Measurements from ENCODE around the gene LTO1. TPM values are rescaled to one million over a fixed set of nuclear protein-coding genes. Genes with fewer than 3 reads are reported as not detected.

Gene LTO1
- total RNA-seq, 2 donors from 2014 or later: 23.2 to 32.2 TPM

- Histone ChIP-seq H3K36me3 (ENCODE audit: control insufficient read depth, insufficient read depth, low read length) (peaks cover 5% of the 10 kb centered on the region), H3K9ac (ENCODE audit: extremely low read depth, low read length, poor library complexity, severe bottlenecking) (no peak overlapping the region), H3K4me1 (ENCODE audit: control insufficient read depth, insufficient read depth, low read length) (no peaks in the 10 kb centered on the region), H3K9me3 (ENCODE audit: control insufficient read depth, low read length) (no peaks in the 10 kb centered on the region), H3K4me3 (ENCODE audit: low read length) (no peak overlapping the region), H3K27ac (ENCODE audit: low read depth, low read length) (no peak overlapping the region), H3K27me3 (ENCODE audit: control insufficient read depth, insufficient read depth, low read length, poor library complexity, severe bottlenecking) (no peaks in the 10 kb centered on the region)
- Mint-ChIP-seq H3K27ac (no peak overlapping the region), H3K4me3 (no peak overlapping the region), H3K4me1 (no peaks in the 10 kb centered on the region), H3K9me3 (no peaks in the 10 kb centered on the region), H3K36me3 (ENCODE audit: low read depth) (peaks cover 56% of the 10 kb centered on the region), H3K27me3 (ENCODE audit: insufficient read depth) (no peaks in the 10 kb centered on the region)
- TF ChIP-seq CTCF (conservative IDR thresholded peaks at IDR 0.05): no peak
- WGBS, 2 experiments (ENCODE audit: insufficient coverage in 1 of 2, insufficient read length in 1 of 2): 94 to 95% methylated on average over 9 to 28 of the region's 28 CpGs
- DNase-seq: peak; percentile 53
Observed at GRCh38 chr11:69647761-69648497, 27.2 kb downstream of the LTO1 start.

DNA sequence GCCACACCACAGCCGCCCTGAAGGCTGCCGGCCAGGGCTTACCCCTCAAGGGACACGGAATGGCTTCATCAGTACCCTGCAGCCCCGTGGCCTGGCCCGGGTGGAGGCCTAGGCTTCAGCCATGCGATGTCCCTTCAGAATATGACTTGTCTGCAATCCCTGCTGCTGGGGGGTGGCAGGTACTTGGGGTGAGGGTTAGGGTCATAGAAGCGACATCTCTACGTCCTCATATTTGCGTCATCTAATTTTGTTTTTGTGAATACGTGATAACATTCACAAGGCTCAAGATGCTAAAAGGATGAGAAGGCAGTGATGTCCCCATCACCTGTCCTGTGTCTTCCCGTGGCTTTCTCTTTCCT lies 27.8 kb downstream of the LTO1 start:
- Histone ChIP-seq H3K4me3 (ENCODE audit: low read length) (no peak overlapping the region), H3K9me3 (ENCODE audit: control insufficient read depth, low read length) (no peaks in the 10 kb centered on the region), H3K4me1 (ENCODE audit: control insufficient read depth, insufficient read depth, low read length) (no peaks in the 10 kb centered on the region), H3K9ac (ENCODE audit: extremely low read depth, low read length, poor library complexity, severe bottlenecking) (no peak overlapping the region), H3K27me3 (ENCODE audit: control insufficient read depth, insufficient read depth, low read length, poor library complexity, severe bottlenecking) (peaks cover 3% of the 10 kb centered on the region), H3K27ac (ENCODE audit: low read depth, low read length) (peak overlapping the region; percentile 7), H3K36me3 (ENCODE audit: control insufficient read depth, insufficient read depth, low read length) (peaks cover 4% of the 10 kb centered on the region)
- WGBS, 2 experiments (ENCODE audit: insufficient coverage in 1 of 2, insufficient read length in 1 of 2): 91 to 95% methylated on average over 9 to 11 of the region's 11 CpGs
- TF ChIP-seq CTCF (conservative IDR thresholded peaks at IDR 0.05): no peak
- no peaks in the 10 kb centered on the region for H3K27me3 Mint-ChIP-seq (ENCODE audit: insufficient read depth)
- no peaks in the 10 kb centered on the region for H3K9me3 Mint-ChIP-seq
- no peaks in the 10 kb centered on the region for H3K4me1 Mint-ChIP-seq
- peak; percentile 53 for DNase-seq
- peak overlapping the region; percentile 17 for H3K27ac Mint-ChIP-seq
- peaks cover 51% of the 10 kb centered on the region for H3K36me3 Mint-ChIP-seq (ENCODE audit: low read depth)
- no peak overlapping the region for H3K4me3 Mint-ChIP-seq

DNA sequence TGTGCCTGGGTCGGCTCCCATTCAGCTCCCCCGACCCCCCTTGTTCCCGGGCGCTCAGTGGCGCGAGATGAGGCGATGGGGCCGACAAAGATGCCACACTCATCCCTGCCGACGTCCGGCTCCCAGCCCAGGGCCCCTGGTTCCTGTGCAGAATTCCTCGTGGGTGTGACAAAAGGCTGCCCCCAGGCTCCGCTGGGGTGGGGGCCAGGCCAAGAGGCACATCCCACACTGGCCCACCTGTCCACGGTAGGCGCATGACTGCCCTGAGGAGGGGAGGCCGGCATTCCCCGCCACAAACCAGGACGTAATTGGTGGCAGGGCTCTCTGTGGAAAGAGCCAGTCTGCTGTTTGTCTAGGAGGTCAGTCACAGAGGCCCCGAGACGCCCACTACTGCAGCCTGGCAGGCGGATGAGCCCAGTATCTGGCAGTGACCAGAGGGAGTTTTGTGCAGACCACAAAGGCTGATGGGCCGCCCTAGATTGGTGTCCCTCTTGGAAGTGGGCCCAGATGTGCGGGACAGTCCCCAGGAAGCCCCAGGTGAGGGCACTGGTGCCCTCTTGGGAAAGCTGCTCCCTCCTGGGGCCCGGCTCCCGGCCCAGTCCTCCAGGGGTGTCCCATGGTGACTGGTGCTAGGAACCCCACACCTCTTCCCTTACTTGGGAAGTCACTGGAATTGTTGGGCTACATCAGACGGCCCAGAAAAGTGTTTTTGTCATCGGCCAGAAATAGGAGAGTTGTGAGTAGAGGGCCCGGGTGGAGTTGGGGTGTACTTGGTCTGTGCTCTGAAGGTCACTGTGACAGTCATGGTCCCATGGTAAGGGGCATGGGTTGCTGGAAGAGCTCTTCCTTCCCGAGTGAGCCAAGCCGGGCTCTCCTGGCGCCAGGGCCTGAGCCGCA lies 28.4 kb downstream of the LTO1 start:
- DNase-seq: peak; percentile 57
- 89 to 93% methylated on average over 25 to 32 of the region's 32 CpGs for WGBS, 2 experiments (ENCODE audit: insufficient coverage in 1 of 2, insufficient read length in 1 of 2)
- Mint-ChIP-seq H3K4me3 (no peak overlapping the region), H3K4me1 (no peaks in the 10 kb centered on the region), H3K36me3 (ENCODE audit: low read depth) (peaks cover 45% of the 10 kb centered on the region), H3K9me3 (no peaks in the 10 kb centered on the region), H3K27me3 (ENCODE audit: insufficient read depth) (no peaks in the 10 kb centered on the region), H3K27ac (peak overlapping the region; percentile 17)
- peaks cover 9% of the 10 kb centered on the region for H3K27me3 ChIP-seq (ENCODE audit: control insufficient read depth, insufficient read depth, low read length, poor library complexity, severe bottlenecking)
- no peak overlapping the region for H3K9ac ChIP-seq (ENCODE audit: extremely low read depth, low read length, poor library complexity, severe bottlenecking)
- no peaks in the 10 kb centered on the region for H3K4me1 ChIP-seq (ENCODE audit: control insufficient read depth, insufficient read depth, low read length)
- H3K4me3 ChIP-seq (ENCODE audit: low read length): no peak overlapping the region
- no peaks in the 10 kb centered on the region for H3K9me3 ChIP-seq (ENCODE audit: control insufficient read depth, low read length)
- peak overlapping the region; percentile 57 for H3K27ac ChIP-seq (ENCODE audit: low read depth, low read length)
- no peaks in the 10 kb centered on the region for H3K36me3 ChIP-seq (ENCODE audit: control insufficient read depth, insufficient read depth, low read length)
- no peak for TF ChIP-seq CTCF (conservative IDR thresholded peaks at IDR 0.05)
